Fibroblast of skin of left quadriceps (primary cell): ENCODE results near the gene CHAC1.
A peak's percentile ranks its signal among the peaks of the same experiment; 100 is the strongest.

ENCODE experiments used
- DNase-seq, 2 experiments: peaks; one replicate each; pipeline ENCODE4 v3.0.0-alpha.2; 2013; ENCODE audit warnings: low read depth in 2 of 2

The CHAC1 gene

GRCh38 chr15:40985541-40986330 lies 32.5 kb downstream of the CHAC1 start:
- DNase-seq, result peak in 1 of 2 experiments; percentile 12

GRCh38 chr15:40986820-40987219 lies 33.5 kb downstream of the CHAC1 start:
- no peak for DNase-seq

GRCh38 chr15:40988156-40988555 lies 34.9 kb downstream of the CHAC1 start:
- DNase-seq, result no peak

- no peak for DNase-seq
Observed at GRCh38 chr15:40990080-40990479, 36.8 kb downstream of the CHAC1 start.

GRCh38 chr15:40990789-40991188 lies 37.5 kb downstream of the CHAC1 start:
- no peak for DNase-seq

GRCh38 chr15:40991355-40991754 lies 38.1 kb downstream of the CHAC1 start:
- no peak for DNase-seq

- peak; percentile 18 to 24 for DNase-seq
Observed at GRCh38 chr15:40992241-40992741, 39.0 kb downstream of the CHAC1 start.

- no peak for DNase-seq
Observed at GRCh38 chr15:40992825-40993224, 39.6 kb downstream of the CHAC1 start.

- DNase-seq, result no peak
Observed at GRCh38 chr15:40995656-40996055, 42.4 kb downstream of the CHAC1 start.

GRCh38 chr15:40999190-40999589 lies 45.9 kb downstream of the CHAC1 start:
- DNase-seq, result peak; percentile 13 to 17

GRCh38 chr15:41001524-41002214 lies 48.4 kb downstream of the CHAC1 start:
- no peak for DNase-seq

- no peak for DNase-seq
Observed at GRCh38 chr15:41004490-41004889, 51.2 kb downstream of the CHAC1 start.
